GM19238 (cell line): Measurements from ENCODE around the gene LRMDA.
"Not testable (repeated sequence)": the region's sequence is repeated elsewhere in the genome, so short reads cannot be mapped to it uniquely, and the experiment has no call there.

Source experiments
- DNase-seq: peaks from one replicate; pipeline ENCODE4 v3.0.0; 2011; ENCODE audit warnings: low spot score; ENCODE audit not compliant: insufficient read length

LRMDA gene

DNA sequence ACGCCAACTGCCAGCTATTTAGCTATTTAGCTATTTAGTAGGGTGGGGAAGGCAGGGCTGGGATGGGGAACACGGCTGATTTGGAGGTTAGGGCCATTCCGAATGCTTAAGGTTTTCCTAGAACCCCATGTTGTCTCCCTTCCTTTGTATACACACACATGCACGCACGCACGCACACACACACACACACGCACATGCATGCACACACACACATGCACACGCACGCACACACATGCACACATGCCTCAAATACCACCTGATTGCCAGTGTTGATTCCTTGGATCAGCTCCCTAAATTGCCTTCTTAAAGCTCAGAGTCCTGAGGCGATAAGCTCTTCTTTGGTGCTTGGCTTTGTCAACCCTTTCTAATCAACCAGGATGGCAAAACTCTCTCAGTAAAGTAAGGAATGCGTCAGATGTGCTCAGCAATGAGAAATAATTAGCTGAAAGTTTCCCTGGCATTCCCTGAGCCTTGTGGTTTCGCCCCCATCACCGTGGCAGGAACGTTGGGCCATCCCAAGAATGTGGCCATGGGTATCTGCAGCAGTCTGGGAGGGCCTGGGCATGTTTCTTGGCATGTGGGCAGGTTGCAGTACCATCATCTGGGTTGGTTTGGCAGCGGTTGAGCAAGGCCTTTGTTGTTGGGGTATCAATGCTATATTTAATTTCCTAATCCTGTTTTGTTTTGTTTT lies 305.6 kb downstream of the LRMDA start:
- no peak for DNase-seq

DNA sequence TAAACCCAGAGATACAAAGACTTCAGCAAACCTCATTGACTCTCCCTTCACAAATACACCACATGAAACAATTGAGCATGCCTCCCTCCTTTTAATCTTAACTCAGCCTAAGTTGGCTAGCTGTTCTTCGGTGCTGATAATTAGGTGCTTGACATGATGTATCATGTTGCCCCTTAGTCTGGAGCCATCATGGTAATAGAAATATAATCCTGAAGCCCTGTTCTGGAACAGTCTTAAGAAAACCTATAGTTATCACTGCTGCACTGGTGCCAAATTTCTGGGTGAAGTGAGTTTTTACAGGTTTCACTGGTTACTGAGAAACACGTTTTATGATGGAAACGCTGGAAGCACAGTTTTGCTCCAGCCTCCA lies 306.1 kb downstream of the LRMDA start:
- DNase-seq, result no peak

DNA sequence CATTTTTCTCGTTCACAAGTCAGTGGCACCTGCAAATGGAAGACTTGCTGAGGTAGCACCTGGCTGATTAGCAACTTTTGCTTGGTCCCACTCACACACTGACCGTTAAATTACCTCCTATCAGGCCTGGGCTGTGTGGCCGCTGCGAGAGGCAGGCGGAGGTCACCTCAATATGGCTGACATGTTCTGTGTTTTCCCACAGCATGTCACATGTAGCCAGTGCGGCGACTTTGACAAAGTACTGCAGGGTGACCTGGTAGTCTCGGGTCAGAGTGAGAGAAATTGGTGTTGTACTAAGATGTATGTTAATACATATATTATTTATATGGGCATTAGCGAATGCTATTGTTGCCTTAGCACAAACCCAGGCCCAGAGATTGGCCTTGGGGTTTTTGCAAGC lies 307.5 kb downstream of the LRMDA start:
- no peak for DNase-seq

DNA sequence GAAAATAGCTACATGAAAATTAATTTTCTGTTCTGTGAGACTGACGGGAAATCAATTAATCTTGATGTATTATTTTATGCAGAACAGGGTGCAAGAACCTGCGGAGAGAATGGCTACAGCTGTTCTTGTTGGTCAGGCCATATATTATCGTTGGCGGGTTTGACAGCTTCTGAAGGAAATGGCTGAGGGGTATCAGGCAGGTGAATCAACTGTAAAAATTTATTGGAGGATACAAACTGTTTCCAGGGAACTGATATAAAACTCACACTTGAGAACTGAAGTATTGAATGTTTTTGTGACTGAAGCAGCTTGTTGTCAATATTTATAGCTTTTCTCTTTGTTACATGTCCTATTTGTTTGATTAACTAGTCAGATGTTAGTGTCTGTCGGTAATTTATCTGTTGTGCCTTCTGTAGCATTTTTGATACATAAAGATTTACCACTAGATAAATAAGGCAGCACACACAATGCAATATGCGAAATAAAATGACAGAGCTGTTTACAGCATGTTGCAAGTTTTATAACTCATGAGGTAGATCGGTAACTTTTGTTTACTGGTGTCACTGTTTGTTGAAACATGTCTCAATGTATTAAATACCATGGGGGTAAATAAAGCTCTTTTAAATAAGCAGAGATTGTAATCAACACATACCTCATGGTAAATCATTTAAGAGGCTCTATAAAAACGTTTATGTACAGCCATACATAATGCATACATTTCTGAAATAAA lies 308.2 kb downstream of the LRMDA start:
- no peak for DNase-seq

DNA sequence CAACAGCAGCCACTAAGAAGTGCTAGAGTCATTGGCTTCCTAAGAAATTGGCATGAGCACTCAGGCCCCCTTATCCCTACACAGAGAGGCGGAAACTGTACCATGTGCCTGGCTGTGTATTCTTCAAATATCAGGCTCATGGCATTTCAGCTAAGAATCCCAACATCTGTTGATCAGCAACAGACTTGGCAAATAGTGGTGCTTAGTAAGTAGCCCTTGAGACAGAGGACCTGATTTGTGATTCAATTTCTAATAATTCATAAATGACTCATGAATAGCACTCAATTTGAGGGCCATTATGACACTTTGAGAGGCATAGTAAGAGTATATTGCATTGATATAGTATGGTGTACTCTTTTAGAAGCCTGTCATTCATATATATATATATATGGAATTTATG lies 309.1 kb downstream of the LRMDA start:
- DNase-seq, result no peak

DNA sequence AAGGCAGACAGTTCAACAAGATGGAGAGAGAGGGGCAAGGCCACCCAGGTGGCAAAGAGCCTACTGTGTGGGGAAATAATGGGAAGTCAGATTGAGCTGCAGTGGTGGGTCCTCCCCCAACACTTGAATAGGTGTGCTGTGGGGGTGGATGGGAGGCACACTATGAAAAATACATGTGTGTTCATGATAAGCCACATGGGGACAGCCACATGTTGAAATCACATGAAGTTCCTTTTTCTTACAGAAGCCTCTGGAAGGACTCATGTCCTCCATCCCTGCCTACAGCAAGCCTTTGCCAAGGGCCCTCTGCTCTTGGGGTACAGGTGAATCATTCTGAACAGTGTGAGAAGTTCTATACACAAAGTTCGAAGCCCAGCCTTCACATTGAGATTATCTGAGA lies 310.9 kb downstream of the LRMDA start:
- DNase-seq, result no peak

DNA sequence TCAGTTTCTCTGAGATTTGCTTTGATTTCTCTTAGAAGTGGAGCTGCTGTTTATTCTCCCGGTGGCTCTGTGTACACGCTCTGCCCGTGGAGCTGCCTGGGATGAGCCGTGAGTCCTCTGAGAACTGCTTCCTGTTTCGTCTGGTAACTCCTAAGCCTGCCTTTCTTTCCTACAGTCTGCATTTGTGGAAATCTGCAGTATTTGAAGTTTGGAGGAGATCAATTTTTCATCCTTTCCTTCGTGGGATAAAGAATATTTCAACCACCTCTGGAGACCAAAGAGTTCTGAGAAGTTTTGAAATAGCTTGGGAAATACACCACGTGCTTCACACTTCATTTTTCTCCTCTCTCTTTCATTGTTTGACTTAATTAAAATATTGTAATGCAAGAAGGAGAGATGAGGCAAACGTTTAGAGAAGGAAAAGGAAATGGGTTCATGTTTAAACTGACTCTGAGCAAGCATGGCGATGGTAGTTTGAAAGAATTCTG lies 311.9 kb downstream of the LRMDA start:
- no peak for DNase-seq

DNA sequence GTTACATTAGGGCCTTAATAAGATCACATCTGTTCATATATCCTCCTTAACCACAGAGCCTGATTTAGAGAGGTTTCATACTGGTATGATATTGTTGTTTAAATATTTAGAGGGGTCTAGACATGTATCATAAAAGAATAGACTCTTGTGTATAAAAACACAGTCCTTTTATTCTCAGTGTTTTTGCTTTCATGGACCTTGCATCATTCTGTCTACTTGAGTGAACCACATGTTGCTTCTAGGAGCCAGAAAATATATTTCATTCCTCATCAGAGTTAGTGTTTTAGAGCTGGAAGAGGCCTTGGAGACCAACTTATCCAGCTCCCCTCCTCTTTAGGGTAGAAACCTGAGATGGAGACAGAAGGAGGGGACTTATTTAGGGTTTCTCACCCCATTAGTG lies 312.8 kb downstream of the LRMDA start:
- DNase-seq, result no peak

DNA sequence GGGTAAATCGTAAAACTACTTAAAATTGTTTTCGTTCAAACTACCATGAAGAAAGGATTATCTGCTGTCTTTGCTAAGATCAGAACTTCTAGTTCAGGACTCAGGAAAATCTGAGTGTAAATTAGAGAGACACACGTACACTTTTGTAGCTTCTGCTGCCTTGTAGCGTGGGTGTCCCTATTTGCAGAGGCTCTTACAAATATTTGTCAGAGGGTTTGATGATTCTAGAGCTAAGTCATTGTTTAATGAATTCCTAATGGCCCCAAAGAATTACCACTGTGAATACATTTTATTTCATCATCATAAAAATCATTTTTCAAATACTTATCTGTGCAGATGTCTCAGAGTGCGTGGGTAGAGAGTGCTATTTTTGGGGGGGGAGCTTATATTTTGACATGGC lies 314.9 kb downstream of the LRMDA start:
- DNase-seq, result no peak

DNA sequence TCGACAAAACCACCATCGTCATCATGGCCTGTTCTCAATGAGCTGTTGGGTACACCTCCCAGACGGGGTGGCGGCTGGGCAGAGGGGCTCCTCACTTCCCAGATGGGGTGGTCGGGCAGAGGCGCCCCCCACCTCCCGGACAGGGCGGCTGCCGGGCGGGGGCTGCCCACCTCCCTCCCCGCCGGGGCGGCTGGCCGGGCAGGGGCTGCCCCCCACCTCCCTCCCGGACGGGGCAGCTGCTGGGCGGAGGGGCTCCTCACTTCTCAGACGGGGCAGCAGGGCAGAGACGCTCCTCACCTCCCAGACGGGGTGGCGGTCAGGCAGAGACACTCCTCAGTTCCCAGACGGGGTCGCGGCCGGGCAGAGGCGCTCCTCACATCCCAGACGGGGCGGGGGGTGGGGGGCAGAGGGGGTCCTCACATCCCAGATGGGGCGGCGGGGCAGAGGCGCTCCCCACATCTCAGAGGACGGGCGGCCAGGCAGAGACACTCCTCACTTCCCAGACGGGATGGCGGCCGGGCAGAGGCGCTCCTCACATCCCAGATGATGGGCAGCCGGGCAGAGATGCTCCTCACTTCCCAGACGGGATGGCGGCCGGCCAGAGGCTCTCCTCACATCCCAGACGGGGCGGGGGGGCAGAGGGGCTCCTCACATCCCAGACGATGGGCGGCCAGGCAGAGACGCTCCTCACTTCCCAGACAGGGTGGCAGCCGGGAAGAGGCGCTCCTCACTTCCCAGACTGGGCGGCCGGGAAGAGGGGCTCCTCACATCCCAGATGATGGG lies 318.9 kb downstream of the LRMDA start:
- not testable (repeated sequence) for DNase-seq

DNA sequence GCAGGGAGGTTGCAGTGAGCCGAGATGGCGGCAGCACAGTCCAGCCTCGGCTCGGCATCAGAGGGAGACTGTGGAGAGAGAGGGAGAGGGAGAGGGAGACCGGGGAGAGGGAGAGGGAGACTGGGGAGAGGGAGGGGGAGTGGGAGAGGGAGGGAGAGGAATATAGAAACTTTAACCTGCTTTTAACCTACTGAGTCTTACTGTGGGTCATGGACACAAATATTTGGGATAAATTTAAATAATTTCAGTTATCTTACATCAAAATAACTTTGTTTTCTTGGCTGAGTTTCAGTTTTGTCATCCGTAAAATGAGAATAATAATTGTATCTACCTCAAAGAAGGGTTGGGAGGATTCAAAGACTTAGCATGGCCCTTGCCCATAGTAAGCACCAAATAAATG lies 319.8 kb downstream of the LRMDA start:
- DNase-seq, result no peak

DNA sequence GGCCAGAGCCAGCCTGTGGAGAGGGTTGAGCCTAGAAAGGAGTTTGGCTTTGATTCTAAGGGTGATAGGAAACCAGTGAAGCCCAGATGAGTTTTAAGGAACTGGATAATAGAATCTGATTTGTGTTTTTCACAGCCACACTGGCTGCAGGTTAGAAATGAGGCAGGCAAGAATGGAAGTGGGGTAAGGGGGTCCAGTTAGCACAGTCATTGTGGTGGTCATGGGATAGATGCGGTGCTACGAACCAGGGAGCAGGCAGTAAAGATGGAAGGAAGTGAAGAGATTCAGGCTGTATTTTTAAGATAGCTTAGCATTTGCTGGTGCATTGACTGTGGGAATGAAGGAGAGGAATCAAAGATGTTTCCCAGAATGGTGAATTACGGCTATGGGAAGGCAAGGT lies 322.2 kb downstream of the LRMDA start:
- no peak for DNase-seq

DNA sequence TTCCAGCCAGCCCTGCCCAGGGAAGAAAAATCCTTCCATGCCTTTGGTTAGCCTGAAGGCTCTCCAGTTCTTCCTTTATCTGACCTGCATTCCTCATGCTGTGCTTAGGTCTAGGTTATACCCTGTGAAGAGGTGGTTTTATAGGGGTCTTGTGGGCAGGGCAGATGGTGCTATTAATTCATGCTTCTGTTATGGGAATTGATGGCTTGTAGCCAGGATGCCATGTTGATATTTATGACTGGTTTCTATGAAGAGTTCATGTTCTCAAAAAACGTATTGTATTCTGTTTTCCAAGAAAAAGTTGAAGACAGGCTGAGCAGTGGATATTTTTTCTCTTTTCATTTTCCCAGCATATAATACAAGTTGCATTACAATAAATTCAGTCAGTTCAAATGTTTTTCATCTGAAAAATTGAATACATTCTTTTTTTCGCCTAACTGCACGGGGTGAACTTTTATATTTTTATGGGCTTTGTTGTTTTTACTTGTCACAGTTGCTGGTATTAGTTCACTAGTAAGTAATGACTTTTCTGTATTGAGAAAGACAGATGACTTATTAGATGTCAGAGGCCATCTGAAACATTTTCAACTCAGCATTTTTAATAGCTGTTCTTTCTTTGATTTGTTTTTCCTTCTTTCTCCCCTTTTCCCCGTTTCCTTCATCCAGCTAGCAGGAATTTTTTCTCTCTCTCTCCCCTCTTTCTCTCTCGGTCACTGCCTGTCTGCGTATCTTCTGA lies 322.8 kb downstream of the LRMDA start:
- no peak for DNase-seq

DNA sequence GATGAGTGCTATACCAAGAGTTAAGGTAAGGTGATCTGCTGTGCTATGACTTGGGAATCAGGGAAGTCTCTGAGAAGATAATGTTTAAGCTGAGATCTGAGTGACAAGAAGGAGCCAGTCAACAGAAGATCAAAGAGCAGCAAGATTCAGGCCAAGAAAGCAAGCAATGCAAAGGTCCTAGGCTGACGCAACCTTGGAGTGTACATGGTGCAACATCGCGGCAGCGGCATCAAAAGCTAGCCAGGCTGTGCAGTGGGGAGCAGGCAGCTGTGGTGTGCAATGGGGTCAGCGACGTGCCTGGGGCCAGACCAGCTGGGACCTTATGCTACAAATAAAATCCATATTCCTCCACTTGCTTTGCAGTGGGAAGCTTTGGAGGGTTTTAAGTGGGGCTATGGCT lies 324.1 kb downstream of the LRMDA start:
- DNase-seq, result no peak

DNA sequence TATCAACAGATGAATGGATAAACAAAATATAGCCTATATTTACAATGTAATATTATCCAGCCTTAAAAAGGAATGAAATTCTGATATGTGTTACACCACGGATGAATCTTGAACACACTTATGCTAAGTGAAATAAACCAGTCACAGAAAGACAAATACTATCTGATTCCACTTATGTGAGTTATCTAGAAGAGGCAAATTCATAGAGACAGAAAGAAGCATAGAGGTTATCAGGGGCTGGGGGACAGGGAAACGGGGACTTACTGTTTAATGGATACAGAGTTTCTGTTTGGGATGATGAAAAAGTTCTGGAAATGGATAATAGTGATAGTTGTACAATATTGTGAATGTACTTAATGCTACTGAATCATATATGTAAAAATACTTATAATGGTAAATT lies 329.9 kb downstream of the LRMDA start:
- DNase-seq, result no peak

DNA sequence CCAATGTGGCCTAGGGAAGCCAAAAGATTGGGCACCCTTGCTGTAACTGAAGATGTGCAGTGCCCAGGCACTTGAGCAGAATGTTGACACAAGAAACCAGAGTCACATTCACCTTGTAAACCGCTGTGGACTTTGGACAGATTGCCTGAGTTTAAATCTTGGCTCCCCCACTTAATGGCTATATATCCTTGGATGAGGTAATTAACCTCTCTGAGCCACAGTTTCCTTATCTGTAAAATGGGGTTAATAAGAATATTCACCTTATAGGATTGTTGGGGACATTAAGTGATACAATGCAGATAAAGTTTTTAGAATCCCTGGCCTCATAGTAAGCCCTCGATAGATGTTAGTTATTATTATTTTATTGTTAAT lies 331.0 kb downstream of the LRMDA start:
- no peak for DNase-seq

DNA sequence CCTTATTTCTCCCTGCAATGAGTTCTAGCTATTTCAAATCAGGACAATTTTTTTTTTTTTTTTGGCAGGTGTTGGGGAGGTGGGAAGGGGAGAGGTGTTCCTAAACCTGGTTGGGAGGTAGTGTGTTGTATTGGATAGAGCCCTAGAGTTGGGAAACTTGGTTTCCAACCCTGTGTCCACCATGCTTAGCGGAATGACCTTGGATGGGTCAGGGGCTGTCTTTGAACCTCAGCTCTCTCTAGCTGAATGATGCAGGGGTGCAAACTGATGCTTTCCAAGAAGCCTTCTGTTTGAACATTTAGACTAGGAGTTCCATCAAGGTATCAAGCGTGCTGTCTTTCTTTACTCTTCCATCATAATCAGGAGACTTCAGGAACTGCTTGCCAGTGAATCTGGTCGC lies 332.2 kb downstream of the LRMDA start:
- no peak for DNase-seq

DNA sequence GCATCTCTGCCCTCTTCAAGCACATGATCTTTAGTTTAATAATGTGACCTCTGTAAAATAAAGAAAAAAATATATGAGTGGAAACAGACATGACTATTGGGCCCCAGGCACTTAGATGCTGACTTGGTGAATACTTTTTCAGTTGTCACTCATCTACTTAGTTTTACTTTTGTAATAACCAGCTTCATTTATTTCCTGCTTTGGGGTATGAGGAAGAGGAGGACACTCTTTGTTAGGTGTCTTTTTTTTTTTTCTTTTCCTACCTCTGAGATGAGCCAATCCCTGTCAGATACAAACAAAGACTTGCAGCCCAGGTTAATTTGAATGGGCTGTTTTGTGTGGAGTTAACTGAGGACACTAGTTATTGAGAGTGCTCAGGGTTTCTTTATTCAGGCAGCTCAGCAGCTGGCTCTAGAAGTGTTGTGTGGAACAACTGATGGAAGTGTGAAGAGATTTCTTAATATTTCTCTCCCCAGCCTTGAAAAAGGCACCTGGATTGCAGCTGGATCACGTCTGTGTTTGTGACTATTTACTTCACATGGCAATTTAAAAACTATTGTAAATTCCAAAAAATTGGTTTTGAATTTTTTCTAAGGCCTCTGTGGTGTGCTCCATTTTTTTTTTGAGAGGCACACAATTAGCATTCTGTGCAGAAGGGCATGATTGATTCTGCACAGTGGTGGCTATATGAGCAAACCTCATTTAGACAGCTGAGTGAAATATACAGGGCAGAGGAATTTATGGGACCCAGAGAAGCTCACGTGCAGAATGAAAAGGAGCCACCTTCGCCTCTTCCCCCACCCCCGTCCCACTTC lies 333.8 kb downstream of the LRMDA start:
- DNase-seq, result no peak

DNA sequence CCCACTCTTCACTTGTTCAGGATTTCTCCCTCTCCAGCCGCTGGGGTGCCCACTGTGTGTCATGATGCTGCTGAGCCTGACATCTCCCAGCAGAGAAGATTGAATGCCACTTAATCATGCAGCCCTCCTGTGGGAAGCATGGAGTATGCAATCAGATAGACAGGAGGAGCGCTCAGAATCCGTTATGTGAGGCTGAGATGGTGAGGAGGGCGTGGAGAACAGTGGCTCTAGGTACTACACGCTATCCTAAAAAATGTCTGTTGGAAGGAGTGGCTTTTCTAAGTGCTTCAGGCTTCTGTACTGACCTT lies 334.3 kb downstream of the LRMDA start:
- no peak for DNase-seq

DNA sequence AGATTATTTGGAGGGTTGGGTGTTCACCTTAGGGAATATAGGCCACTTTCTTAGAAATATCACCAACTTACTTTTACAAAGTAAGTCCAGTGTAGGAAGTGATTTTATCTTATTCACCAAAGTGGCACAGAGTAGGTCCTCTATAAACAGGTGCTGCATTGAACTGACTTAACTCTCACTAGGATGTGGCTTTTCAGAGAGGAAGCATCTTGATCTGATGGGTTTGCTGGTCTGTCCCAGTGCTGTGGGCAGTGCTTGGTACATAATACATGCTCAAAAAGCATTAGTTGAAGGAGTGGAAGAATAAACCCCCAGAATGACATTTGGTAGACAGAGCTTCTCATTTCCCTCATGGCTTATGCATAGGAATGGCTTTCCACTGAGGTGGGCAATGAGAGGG lies 334.7 kb downstream of the LRMDA start:
- DNase-seq, result no peak

DNA sequence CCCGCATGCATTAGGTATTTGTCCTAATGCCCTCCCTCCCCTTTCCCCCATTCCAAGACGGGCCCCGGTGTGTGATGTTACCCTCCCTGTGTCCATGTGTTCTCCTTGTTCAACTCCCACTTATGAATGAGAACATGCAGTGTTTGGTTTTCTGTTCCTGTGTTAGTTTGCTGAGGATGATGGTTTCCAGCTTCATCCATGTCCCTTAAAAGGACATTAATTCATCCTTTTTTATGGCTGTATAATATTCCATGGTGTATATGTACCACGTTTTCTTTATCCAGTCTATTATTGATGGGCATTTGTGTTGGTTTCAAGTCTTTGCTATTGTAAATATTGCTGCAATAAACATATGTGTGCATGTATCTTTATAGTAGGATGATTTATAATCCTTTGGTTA lies 335.3 kb downstream of the LRMDA start:
- not testable (repeated sequence) for DNase-seq
